Heart left ventricle (tissue), 13 donors: ENCODE data around the gene YDJC.

ENCODE experiments used
- POLR2A ChIP-seq, 2 donors: fragments of 450-650 bp; IDR thresholded peaks; one replicate each; pipeline ENCODE4 v1.6.1; 2017; ENCODE audit warnings: antibody characterized with exemption in 2 of 2, mild to moderate bottlenecking in 2 of 2, moderate library complexity in 2 of 2
- TF ChIP-seq, protein P1 (sequence below), 12 donors: fragments of 200-600 bp; sonication (generic) in 4 of 12; IDR thresholded peaks; one replicate each; pipeline versions ENCODE4 v1.5.0 to v1.8.0; 2018 to 2022; ENCODE audit warnings: antibody characterized with exemption in 12 of 12, mild to moderate bottlenecking in 5 of 12
- donor health status: ischemic (EF 13 %, LVEDD 7.1; RV severe dilation, severe dysfunction).
- donor health status: DM: no; HTN: yes; CAD: no.
- donor health status: DM: no; HTN: no; CAD: no.
- donor health status: ischemic (EF 25% LVEDD 6.9; RV normal size, moderate dysfunction).
- donor health status: ischemic (EF 25% LVEDD 5.7; RV mildly dilated, moderate dysfunction).
- donor health status: ischemic (EF 35%, LVEDD 5.7; RV mildly dilated, moderate dysfunction).
- donor health status: nonischemic (EF 11% LVEDD 7.7; RV severe dilation, severe dysfunction).
- donor health status: DM: yes; HTN: yes; CAD: no.
- donor health status: PGD.
- donor health status: ischemic (EF 29% LVEDD 5.4; RV normal size, mild dysfunction).
- donor health status: nonischemic (EF 23%, LVEDD 6.1; RV moderate dilation, normal function).

DNA sequence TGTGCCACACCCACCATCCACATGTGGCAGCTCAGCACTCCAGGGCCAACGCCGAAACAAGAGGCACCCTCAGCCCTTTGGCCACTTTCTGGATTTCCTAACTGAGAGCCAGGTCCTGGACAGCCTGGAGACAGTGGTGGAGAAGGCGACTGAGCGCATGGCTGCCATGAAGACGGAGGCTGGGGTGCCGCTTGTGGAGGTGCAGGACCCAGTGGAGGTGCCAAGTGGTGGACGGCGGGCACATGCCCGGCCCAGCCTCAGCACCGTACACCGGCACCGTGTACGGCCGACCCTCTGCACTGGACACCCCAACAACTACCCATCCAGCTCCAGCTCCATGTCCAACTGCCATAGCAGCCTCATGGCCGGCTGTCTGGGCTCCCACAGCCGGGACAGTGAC is 4.3 kb upstream of the YDJC start:
- TF ChIP-seq, protein P1, sequence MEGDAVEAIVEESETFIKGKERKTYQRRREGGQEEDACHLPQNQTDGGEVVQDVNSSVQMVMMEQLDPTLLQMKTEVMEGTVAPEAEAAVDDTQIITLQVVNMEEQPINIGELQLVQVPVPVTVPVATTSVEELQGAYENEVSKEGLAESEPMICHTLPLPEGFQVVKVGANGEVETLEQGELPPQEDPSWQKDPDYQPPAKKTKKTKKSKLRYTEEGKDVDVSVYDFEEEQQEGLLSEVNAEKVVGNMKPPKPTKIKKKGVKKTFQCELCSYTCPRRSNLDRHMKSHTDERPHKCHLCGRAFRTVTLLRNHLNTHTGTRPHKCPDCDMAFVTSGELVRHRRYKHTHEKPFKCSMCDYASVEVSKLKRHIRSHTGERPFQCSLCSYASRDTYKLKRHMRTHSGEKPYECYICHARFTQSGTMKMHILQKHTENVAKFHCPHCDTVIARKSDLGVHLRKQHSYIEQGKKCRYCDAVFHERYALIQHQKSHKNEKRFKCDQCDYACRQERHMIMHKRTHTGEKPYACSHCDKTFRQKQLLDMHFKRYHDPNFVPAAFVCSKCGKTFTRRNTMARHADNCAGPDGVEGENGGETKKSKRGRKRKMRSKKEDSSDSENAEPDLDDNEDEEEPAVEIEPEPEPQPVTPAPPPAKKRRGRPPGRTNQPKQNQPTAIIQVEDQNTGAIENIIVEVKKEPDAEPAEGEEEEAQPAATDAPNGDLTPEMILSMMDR (IDR thresholded peaks at IDR 0.05) = no peak
- TF ChIP-seq POLR2A (IDR thresholded peaks at IDR 0.05) = no peak
